Stimulated activated CD8-positive, alpha-beta memory T cell treated with anti-CD3 and anti-CD28 coated beads, Interleukin-4, amount 100 ng/mL, for 48 hours (primary cell): ENCODE measurements around the gene SULF2.
"Not testable (repeated sequence)": the region's sequence is repeated elsewhere in the genome, so short reads cannot be mapped to it uniquely, and the experiment has no call there.

Experiments
- DNase-seq: peaks from one replicate; pipeline ENCODE4 v3.0.0-alpha.2; 2020

Gene SULF2

DNA sequence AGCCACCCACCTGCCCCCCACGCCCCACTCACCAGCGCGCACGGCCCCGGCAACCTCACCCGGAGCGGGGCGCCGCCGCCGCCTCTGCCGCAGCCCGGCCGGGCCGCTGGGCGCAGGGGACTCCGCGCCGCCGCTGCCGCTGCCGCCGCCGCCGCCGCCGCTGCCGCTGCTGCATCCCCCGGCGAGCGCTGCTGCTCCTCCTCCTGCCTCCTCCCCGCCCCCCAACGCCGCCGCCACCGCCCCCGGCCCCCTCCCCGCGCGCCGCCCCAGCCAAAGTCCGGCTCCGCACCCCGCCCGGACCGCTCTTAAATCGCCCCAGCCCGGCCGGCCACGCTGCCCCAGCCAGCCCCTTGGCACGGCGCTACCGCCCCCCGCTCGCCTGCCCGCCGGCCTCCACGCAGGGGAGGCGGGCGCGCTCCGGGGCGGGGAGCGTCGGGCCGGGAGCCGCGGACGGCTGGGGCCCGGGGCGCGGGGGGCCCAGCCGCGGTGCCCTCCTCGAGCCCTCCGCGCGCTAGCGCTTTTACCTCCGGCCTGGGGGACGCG, at the start of gene SULF2:
Gene SULF2, minus strand, starts transcription at position 171 of the 543 bp plus-strand sequence. CDS start 28,118 bp downstream, outside the sequence.
- no peak for DNase-seq

DNA sequence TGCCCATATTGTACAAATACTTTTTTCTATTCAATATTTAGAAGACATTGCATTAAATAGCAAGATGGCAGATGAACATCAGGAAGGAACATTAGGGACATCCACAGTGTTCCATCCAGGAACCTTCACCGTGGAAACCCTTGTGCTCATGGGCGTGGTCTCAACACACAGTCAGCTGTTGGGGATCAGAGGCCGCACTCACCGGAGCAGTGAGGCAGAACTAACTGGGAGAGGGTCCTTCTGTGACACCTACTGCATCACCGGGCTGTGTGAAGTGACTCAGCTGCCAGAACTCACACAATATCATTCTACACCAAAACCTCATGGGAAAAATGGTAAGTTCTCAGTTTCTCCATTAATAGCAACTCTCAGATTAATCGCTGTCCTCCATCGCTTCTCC, 46.4 kb upstream of the SULF2 start:
- DNase-seq = not testable (repeated sequence)

DNA sequence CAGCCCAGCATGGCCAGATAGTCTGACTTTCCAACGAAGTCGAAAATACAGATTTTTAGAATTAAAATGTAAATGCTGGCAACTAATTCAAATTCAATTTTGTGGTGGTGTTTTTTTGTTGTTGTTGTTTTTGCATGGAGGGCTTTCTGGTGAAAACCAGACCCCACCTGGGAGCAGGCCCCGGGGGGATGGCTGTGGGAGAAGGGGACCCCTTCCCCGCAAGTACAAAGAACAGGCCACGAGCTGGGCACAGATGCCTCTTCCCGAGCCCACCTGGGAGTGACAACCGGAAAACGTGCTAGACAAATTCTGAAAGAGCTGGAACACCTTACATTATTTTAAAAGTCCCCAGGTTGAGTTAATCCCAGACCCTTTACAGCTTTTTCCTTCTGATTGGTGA, 41.4 kb upstream of the SULF2 start:
- not testable (repeated sequence) for DNase-seq

- not testable (repeated sequence) for DNase-seq
Measured at GRCh38 chr20:47826006-47826405, 40.7 kb upstream of the SULF2 start.

DNA sequence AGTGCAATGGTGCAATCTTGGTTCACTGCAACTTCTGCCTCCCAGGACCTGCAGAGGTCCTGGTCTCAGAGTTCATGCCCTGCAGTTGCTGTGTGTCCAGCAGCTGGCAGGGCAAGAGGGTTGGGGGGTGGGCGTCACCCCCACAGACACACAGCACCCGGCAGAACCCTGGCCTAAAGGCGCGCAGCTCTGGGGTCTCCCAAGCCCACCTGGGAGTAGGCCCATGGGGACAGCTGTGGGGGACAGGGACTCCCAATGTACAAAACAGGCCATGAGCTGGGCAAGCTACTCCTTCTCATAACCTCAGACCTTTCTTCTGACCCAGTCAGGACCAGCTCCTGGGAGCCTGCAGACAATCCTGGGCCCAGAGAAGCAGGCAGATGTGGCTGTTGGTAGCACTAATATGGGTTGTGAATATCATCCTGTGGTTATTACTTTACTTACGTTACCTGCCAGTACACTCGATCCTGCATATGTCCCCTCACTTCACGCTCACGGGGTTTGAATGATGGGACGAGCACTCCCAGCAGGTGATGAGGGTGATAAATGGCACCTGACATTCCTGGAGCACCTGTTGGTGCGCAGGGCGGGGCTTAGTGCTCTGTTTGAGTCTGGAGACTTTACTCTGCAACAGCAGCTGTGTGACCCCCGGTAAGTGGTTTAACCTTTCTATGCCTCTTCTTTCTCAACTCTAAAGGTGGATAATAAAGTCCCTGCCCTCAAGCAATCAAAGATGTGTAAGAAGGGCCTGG, 39.9 kb upstream of the SULF2 start:
- no peak for DNase-seq

GRCh38 chr20:47823941-47824340, 38.7 kb upstream of the SULF2 start:
- not testable (repeated sequence) for DNase-seq

DNA sequence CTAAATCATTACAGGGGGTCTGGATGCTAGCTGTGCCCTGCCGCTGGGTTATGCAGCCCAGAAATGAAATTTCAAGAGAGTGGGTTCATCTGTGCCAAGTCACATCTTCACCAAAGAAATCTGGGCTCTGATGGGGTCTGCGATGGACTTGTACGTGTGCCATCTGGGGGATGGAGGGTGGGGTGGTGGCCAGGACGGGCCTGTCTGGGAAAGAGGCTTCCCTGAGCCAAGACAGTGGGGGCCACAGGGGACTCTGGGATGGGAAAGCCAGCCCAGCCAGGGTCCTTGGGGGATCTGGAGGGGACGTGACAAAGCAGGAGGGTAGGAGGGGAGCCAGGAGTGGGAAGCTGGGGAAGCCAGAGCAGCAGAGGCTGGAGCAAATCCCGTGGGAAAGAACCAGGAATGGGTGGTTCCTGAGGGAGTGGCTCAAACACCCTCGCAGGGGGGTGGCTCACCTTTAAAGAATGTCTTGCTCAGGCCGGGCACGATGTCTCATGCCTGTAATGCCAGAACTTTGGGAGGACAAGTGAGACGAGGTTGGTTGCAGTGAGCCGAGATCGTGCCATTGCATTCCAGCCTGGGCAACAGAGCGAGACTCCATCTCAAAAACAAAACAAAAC, 36.3 kb upstream of the SULF2 start:
- no peak for DNase-seq

GRCh38 chr20:47818996-47819609, 33.8 kb upstream of the SULF2 start:
- no peak for DNase-seq

DNA sequence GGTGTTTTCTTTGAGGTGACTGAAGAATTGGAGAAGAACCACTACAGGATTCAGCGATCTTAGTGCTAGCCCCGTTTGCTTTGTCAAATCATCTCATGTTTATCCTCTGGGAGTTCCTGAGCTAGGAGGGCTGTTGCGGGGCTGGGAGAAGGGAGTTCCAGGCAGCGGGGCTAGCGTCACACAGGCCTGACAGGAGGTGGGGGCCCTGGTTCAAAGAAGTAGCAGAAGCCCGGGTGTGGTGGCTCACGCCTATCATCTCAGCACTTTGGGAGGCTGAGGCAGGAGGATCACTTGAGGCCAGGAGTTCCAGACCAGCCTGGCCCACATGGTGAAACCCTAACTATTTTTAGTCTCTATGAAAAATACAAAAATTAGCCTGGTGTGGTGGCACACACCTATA, 33.2 kb upstream of the SULF2 start:
- no peak for DNase-seq

DNA sequence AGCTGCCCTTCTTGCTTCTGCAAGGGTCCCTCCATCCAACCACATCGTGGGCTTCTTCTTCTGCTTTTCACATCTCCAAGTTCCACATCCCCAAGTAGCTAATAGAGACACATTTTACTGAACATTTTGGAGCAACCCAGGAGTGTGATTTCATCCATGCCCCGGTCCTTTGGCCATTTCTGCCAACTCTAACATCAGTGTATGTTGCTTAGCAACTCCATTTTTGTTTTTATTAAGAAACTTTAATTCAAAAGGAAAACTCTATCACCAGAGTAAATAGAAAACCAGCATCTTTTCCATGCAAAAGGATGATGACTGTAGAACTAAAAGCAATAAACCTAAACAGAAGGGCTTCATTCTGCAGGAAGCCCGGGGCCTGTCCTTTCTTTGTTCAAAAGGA, 32.7 kb upstream of the SULF2 start:
- no peak for DNase-seq

GRCh38 chr20:47817573-47817972, 32.3 kb upstream of the SULF2 start:
- DNase-seq = no peak

DNA sequence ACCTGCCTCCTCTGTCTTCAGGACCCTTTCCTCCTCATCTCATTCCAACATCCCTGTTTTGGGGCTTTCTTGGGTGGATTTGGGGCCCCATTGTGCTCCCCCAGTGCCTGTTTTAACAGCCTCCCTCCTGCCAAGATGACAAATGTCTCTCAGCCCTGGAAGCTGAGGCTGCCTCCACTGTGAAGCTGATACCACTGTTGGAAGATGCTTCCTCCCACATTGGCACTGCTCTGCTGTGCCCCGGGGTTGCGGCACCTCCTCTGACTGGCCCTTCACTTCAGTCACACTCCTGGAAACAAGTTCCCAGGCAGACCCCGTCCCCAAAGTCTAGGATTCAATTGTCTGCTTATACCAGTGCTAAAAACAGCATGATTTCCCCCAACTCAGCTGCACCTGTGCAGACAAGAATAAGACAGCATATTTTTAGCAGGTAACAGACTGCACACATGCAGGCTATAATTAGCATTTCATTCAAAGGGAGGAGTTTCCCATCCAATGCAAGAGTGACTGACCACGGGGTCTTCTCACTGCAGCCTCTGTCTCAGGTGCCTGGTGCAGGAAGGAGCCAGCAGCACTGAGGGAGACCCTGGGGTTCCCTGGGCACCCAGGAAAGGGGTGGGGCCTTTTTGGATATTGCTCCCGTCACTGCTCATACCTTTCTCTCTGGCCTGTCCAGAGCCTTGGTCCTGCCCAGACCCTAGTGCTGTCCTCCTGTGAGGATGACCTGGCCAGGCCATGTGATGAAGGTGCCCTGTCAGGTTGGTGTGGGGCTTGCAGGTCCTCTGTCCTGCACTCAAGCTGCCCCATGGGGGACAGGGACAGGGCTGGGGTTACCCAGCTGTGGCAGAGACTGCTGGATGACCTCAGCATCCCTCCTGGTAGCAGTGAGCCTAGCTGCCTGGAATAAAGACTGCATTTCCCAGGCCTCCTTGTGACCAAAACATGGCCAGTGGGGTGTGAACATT, 31.5 kb upstream of the SULF2 start:
- DNase-seq = no peak

DNA sequence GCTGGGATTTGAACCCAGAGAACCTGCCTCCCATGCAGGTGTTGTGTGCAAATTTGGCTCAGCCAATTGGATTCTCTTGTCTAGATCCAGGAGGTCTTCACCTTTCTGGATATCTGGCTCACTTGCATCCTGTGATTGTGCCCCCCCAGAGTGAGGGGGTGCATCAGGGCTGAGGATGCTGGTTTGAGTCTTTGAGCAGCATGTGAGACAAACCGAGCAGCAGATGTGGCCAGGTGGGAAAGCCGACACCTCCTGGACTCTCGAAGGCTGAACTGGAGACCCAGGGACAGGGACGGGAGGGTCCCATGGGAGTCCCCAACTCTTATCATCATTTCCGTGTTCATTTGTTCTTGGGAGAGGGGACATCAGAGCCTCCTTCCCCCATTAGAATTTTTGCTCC, 30.6 kb upstream of the SULF2 start:
- DNase-seq = no peak

DNA sequence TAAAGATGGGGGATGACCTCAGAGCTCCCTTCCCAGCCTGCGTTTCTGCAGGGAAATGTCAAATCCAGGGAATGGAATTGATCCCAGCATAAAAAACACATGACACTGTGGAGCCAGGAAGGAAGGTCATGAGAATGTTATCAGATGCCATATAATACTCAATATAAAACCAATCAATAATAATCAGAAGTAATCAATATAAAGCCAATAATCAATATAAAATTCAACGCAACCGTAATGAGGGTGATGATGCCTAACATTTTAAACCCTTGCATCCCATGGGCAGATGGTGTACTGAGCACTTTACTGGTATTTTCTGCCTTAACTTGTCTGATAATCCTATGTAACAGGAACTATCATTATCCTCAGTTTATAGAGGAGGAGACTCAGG, 30.1 kb upstream of the SULF2 start:
- no peak for DNase-seq

GRCh38 chr20:47814632-47815415, 29.5 kb upstream of the SULF2 start:
- no peak for DNase-seq

GRCh38 chr20:47810721-47811347, 25.6 kb upstream of the SULF2 start:
- DNase-seq = no peak

DNA sequence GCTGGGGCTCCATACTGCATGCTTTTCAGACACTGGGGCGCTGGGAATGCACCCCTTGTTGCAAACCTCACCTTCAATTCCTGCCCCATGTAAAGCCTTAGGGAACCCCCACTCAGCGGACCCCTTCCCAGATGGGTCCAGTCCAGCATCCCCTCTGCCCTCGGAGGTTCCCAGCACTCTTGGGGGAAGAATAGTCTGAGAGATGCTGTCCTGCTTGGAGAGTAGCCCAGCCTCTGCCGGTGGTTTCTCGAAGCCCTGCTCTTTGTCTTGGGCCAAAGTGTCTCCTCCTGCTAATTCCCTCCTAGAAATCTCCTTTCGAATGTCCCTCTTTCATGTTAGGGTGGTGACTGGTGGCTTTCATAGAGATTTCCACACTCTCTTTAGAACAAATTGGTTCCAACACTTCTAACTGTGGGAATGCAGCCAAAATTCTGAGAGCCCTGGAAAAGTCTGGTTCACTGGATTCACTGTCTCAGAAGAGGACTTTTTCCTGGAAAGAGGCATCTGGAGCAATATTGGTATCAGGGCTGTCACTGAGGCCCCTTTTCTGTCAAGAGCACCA, 24.9 kb upstream of the SULF2 start:
- DNase-seq = no peak

DNA sequence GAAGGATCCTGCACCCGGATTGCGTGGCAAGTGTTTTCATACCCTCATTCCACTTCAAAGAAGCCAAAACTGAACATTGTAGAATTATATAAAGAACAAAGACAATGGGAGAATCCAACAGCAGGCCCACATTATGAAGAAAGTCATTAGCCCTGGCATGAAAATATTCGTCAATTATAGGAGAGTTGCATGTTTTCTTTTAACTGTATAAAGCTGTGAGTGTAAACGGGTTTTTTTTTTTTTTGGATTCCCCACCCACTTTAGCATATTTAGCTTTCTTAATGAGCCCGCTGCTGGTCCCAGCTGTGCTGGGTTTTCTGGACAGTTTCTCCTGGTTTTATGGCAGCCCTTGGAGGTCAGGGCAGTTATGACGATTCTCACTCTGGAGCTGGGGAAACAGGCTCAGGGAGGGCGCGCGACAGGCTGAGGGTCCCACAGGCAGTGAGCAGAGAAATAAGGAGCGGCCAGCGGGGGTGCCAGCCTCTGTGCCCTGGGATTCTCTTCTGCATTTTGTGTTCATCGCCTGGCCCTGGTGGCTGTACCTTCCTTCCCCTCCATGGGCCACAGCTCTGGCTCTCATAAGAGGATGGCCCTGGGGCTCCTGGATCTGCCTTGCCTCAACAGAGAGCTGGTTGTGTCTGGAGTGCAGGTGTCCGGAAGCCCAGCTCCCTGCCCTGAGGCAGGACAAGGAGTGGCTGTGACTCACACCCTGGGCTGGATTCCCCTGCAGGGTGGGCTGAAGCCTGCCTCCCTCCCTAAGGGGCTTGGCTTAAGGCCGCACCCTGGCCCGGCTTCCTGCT, 24.1 kb upstream of the SULF2 start:
- no peak for DNase-seq

- no peak for DNase-seq
Measured at GRCh38 chr20:47805951-47806350, 20.7 kb upstream of the SULF2 start.

DNA sequence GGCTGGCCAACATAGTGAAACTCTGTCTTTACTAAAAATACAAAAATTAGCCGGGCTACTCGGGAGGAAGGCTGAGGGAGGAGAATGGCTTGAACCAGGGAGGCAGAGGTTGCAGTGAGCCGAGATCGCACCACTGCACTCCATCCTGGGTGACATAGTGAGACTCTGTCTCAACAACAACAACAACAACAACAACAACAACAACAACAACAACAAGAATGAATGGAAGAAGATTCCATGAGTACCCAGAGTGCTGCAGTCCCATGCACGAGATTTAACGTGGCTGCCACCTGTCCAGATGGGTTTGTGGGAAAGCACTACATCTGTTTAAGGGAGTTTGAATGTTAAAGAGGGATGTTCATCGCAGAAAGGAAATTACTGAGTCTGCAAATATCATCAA, 19.7 kb upstream of the SULF2 start:
- not testable (repeated sequence) for DNase-seq
